SK-N-SH treated with all-trans-retinoic acid at 6 μM for 48 hours (cell line): ENCODE results near the gene PDZD2.

Source experiments
- ATAC-seq: fragments of 200-7000 bp; cut with Tn5 transposase; 3 replicates; pipeline ENCODE4 v1.9.1; 2020; ENCODE audit warnings: mild to moderate bottlenecking, moderate library complexity
- ARNTL ChIP-seq: fragments of 450-650 bp; formaldehyde crosslinking; IDR thresholded peaks from 2 replicates; pipeline ENCODE4 v1.5.0; 2020; ENCODE audit warnings: low read depth, mild to moderate bottlenecking, moderate library complexity, borderline replicate concordance
- BACH2 ChIP-seq: fragments of 250-450 bp; sonication (Bioruptor Pico); IDR thresholded peaks from 2 replicates; pipeline ENCODE4 v1.9.0; 2021; ENCODE audit warnings: mild to moderate bottlenecking, borderline replicate concordance
- CSDC2 ChIP-seq: fragments of 250-450 bp; sonication (Bioruptor Pico); IDR thresholded peaks from 2 replicates; pipeline ENCODE4 v1.5.0; 2020; ENCODE audit warnings: mild to moderate bottlenecking, moderate library complexity
- ESRRG ChIP-seq: fragments of 250-450 bp; sonication (Bioruptor Pico); IDR thresholded peaks from 2 replicates; pipeline ENCODE4 v1.6.1; 2021; ENCODE audit warnings: mild to moderate bottlenecking
- GLIS3 ChIP-seq: fragments of 250-450 bp; sonication (Bioruptor Pico); IDR thresholded peaks from 2 replicates; pipeline ENCODE4 v1.5.0; 2020; ENCODE audit warnings: mild to moderate bottlenecking, moderate library complexity
- ISL1 ChIP-seq: fragments of 250-450 bp; sonication (Bioruptor Pico); IDR thresholded peaks from 2 replicates; pipeline ENCODE4 v2.1.2; 2022; ENCODE audit warnings: mild to moderate bottlenecking, moderate library complexity
- OSR1 ChIP-seq: fragments of 250-450 bp; sonication (Bioruptor Pico); IDR thresholded peaks from 2 replicates; pipeline ENCODE4 v1.8.0; 2022; ENCODE audit warnings: moderate library complexity, mild to moderate bottlenecking, inconsistent platforms
- PPARA ChIP-seq: fragments of 250-450 bp; sonication (Bioruptor Pico); IDR thresholded peaks from 2 replicates; pipeline ENCODE4 v1.5.0; 2020; ENCODE audit warnings: mild to moderate bottlenecking, borderline replicate concordance
- RARB ChIP-seq: fragments of 250-450 bp; sonication (Bioruptor Pico); IDR thresholded peaks from 2 replicates; pipeline ENCODE4 v1.8.0; 2021; ENCODE audit warnings: mild to moderate bottlenecking, moderate library complexity
- SNAI2 ChIP-seq: fragments of 250-450 bp; sonication (Bioruptor Pico); IDR thresholded peaks from 2 replicates; pipeline ENCODE4 v1.5.0; 2020; ENCODE audit warnings: mild to moderate bottlenecking, moderate library complexity
- TCF4 ChIP-seq: fragments of 250-450 bp; sonication (Bioruptor Pico); IDR thresholded peaks from 2 replicates; pipeline ENCODE4 v1.8.0; 2021; ENCODE audit warnings: mild to moderate bottlenecking, moderate library complexity, borderline replicate concordance
- TOX ChIP-seq: fragments of 250-450 bp; sonication (Bioruptor Pico); IDR thresholded peaks from 2 replicates; pipeline ENCODE4 v1.8.0; 2021; ENCODE audit warnings: mild to moderate bottlenecking, moderate library complexity, borderline replicate concordance
- ZC3H10 ChIP-seq: fragments of 250-450 bp; sonication (Bioruptor Pico); IDR thresholded peaks from 2 replicates; pipeline ENCODE4 v1.5.1; 2021; ENCODE audit warnings: mild to moderate bottlenecking, moderate library complexity
- ZFP30 ChIP-seq: fragments of 450-650 bp; formaldehyde crosslinking; IDR thresholded peaks from 2 replicates; pipeline ENCODE4 v1.5.0; 2022; ENCODE audit warnings: mild to moderate bottlenecking, moderate library complexity
- ZNF565 ChIP-seq: fragments of 450-650 bp; formaldehyde crosslinking; conservative IDR thresholded peaks from 2 replicates; pipeline ENCODE4 v1.5.0; 2020; ENCODE audit warnings: low read depth, mild to moderate bottlenecking, moderate library complexity
- ZNF70 ChIP-seq: fragments of 450-650 bp; formaldehyde crosslinking; IDR thresholded peaks from 2 replicates; pipeline ENCODE4 v1.5.0; 2020; ENCODE audit warnings: mild to moderate bottlenecking, moderate library complexity
- ZNF8 ChIP-seq: fragments of 450-650 bp; formaldehyde crosslinking; IDR thresholded peaks from 2 replicates; pipeline ENCODE4 v1.5.0; 2020; ENCODE audit warnings: mild to moderate bottlenecking, moderate library complexity
- TF ChIP-seq, protein P1 (sequence below): fragments of 250-450 bp; sonication (Bioruptor Pico); IDR thresholded peaks from 2 replicates; pipeline ENCODE4 v1.5.1; 2021; ENCODE audit warnings: mild to moderate bottlenecking, moderate library complexity
- TF ChIP-seq, protein P2 (sequence below): fragments of 250-450 bp; sonication (Bioruptor Pico); IDR thresholded peaks from 2 replicates; pipeline ENCODE4 v1.8.0; 2021; ENCODE audit warnings: low read depth, mild to moderate bottlenecking, moderate library complexity, borderline replicate concordance
- TF ChIP-seq, protein P3 (sequence below): fragments of 250-450 bp; sonication (Bioruptor Pico); IDR thresholded peaks from 2 replicates; pipeline ENCODE4 v1.8.0; 2020; ENCODE audit warnings: mild to moderate bottlenecking, moderate library complexity, borderline replicate concordance
- TF ChIP-seq, protein P4 (sequence below): fragments of 250-450 bp; sonication (Bioruptor Pico); IDR thresholded peaks from 2 replicates; pipeline ENCODE4 v1.5.1; 2020; ENCODE audit warnings: low read depth, mild to moderate bottlenecking, moderate library complexity

The PDZD2 gene

DNA sequence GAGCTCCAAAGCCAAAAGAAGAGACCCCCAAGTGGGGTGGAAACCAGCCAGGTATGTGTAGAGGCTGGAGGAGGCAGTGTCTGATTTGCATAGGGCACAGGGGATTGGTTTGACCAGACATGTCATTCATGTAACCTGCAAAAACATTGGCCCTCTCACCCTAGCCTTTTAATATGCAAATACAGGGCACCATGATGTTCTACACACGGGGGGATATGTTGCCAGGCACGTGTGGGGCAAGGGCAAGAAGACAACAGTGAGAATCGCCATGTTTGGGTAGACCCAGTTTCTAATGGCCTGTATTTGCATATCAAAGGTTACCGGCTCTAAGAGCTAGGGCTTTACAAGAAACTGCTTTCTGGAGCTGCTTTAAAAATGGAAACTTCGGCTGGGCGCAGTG, 326.3 kb downstream of the PDZD2 start:
- no peak for ATAC-seq
- TF ChIP-seq, protein P1, sequence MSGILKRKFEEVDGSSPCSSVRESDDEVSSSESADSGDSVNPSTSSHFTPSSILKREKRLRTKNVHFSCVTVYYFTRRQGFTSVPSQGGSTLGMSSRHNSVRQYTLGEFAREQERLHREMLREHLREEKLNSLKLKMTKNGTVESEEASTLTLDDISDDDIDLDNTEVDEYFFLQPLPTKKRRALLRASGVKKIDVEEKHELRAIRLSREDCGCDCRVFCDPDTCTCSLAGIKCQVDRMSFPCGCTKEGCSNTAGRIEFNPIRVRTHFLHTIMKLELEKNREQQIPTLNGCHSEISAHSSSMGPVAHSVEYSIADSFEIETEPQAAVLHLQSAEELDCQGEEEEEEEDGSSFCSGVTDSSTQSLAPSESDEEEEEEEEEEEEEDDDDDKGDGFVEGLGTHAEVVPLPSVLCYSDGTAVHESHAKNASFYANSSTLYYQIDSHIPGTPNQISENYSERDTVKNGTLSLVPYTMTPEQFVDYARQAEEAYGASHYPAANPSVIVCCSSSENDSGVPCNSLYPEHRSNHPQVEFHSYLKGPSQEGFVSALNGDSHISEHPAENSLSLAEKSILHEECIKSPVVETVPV (CRISPR knock-in tag) = no peak
- TF ChIP-seq ISL1 (no peak), ZNF70 (CRISPR knock-in tag) (no peak), ESRRG (CRISPR knock-in tag) (no peak), SNAI2 (CRISPR knock-in tag) (no peak), TOX (no peak), CSDC2 (CRISPR knock-in tag) (no peak), ZNF565 (CRISPR knock-in tag) (no peak), BACH2 (no peak), RARB (CRISPR knock-in tag) (no peak), ZNF8 (CRISPR knock-in tag) (no peak), PPARA (CRISPR knock-in tag) (no peak), ZC3H10 (CRISPR knock-in tag) (no peak), TCF4 (no peak)
- TF ChIP-seq, protein P2, sequence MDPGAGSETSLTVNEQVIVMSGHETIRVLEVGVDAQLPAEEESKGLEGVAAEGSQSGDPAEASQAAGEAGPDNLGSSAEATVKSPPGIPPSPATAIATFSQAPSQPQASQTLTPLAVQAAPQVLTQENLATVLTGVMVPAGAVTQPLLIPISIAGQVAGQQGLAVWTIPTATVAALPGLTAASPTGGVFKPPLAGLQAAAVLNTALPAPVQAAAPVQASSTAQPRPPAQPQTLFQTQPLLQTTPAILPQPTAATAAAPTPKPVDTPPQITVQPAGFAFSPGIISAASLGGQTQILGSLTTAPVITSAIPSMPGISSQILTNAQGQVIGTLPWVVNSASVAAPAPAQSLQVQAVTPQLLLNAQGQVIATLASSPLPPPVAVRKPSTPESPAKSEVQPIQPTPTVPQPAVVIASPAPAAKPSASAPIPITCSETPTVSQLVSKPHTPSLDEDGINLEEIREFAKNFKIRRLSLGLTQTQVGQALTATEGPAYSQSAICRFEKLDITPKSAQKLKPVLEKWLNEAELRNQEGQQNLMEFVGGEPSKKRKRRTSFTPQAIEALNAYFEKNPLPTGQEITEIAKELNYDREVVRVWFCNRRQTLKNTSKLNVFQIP (CRISPR knock-in tag) = no peak
- TF ChIP-seq, protein P3, sequence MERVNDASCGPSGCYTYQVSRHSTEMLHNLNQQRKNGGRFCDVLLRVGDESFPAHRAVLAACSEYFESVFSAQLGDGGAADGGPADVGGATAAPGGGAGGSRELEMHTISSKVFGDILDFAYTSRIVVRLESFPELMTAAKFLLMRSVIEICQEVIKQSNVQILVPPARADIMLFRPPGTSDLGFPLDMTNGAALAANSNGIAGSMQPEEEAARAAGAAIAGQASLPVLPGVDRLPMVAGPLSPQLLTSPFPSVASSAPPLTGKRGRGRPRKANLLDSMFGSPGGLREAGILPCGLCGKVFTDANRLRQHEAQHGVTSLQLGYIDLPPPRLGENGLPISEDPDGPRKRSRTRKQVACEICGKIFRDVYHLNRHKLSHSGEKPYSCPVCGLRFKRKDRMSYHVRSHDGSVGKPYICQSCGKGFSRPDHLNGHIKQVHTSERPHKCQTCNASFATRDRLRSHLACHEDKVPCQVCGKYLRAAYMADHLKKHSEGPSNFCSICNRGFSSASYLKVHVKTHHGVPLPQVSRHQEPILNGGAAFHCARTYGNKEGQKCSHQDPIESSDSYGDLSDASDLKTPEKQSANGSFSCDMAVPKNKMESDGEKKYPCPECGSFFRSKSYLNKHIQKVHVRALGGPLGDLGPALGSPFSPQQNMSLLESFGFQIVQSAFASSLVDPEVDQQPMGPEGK (CRISPR knock-in tag) = no peak

DNA sequence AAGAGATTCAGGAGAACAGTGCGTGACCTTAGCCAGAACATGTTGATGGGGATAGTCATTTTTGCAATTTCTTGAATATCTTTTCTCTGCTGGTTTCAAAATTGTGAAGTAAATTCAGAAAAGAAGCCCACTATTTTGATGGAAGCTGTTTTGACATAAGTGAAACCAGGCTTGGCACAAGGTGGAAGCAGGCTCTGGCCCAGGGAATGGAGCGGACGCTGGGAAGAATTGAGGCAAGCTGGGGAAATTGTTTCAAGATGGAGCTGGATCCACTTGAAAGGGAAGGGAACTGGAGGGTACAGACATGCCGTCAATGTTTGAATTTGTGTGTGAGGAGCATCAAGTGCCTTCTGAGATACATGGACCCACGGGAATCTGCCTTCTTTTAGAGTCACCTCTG, 328.0 kb downstream of the PDZD2 start:
- TF ChIP-seq ZNF70 (CRISPR knock-in tag) (no peak), RARB (CRISPR knock-in tag) (no peak), OSR1 (CRISPR knock-in tag) (no peak), ARNTL (CRISPR knock-in tag) (no peak), TOX (no peak), SNAI2 (CRISPR knock-in tag) (no peak), ZC3H10 (CRISPR knock-in tag) (no peak), ZFP30 (CRISPR knock-in tag) (no peak), ZNF8 (CRISPR knock-in tag) (no peak), BACH2 (no peak), GLIS3 (CRISPR knock-in tag) (no peak), ESRRG (CRISPR knock-in tag) (no peak), ISL1 (no peak), PPARA (CRISPR knock-in tag) (no peak)
- TF ChIP-seq, protein P3 (CRISPR knock-in tag) = no peak
- TF ChIP-seq, protein P2 (CRISPR knock-in tag) = no peak
- TF ChIP-seq, protein P4, sequence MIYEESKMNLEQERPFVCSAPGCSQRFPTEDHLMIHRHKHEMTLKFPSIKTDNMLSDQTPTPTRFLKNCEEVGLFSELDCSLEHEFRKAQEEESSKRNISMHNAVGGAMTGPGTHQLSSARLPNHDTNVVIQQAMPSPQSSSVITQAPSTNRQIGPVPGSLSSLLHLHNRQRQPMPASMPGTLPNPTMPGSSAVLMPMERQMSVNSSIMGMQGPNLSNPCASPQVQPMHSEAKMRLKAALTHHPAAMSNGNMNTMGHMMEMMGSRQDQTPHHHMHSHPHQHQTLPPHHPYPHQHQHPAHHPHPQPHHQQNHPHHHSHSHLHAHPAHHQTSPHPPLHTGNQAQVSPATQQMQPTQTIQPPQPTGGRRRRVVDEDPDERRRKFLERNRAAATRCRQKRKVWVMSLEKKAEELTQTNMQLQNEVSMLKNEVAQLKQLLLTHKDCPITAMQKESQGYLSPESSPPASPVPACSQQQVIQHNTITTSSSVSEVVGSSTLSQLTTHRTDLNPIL = no peak
- no peak for ATAC-seq

DNA sequence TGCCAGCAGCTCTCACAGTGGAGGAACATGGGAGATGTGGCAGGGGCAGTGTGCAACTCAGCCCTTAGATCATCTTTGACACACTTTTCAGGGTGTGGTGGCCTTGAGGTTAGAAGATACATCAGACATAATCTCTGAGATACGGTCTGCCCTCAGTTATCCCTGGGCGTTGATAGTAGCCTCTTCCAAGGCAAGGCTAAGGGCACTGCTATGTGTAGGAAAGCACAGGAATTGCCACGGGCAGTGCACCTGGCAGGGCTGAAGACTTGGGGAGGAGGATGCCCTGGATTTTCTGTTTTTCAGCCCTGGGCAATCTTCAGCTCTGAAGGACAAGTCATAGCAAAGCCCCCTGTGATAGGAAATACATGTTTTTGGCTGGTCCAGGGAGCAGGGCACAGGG, 328.5 kb downstream of the PDZD2 start:
- TF ChIP-seq TCF4 (no peak), PPARA (CRISPR knock-in tag) (no peak), ESRRG (CRISPR knock-in tag) (no peak)
- TF ChIP-seq, protein P4 = no peak
- no peak for ATAC-seq
